ENCODE measurements around the gene TMCO6.

Gene TMCO6

DNA sequence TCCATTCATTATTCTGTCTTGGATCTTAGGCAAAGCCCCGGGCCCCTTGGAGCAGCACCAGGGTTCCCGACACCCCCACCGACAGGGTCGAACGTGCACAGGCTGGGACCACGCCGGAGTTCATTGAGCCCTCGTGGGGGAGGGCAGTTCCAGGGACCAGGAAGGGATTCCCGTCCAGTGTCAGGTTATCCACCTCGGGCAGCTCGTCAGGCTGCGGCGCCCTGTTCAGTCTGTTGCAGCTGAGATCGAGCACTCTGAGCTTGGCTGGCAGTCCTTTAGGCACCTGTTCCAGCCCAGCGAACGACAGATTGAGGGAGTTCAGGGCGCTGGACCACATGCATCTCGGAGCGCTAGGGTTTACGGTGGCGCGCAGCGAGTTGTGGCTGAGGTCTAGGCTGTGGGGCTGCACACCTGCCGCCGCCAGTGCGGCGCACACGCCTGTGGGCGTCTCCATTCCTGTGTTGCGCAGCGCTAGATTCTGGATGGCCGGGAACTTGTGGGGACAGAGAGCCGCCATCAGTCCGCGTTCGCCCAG, 7.4 kb upstream of the TMCO6 start:
- ChIA-PET POLR2A (interaction anchor here (1.3 to 1.4 kb wide), 2 partner anchors 16 to 75 kb away, joined by 3 to 5 read pairs; partner anchors contain the start of genes IK, NDUFA2 and SRA1), CTCF (no interaction called here)
- no peaks in the 10 kb centered on the region; the same call in 1 of the 2 replicates for H3K9me3 ChIP-seq (ENCODE audit: control insufficient read depth, insufficient read depth, low read depth, low read length)
- no peak overlapping the region for H3K4me3 ChIP-seq (ENCODE audit: low read depth, low read length)
- H3K36me3 ChIP-seq (ENCODE audit: control insufficient read depth in 2 of 2, insufficient read depth in 1 of 2, low read length in 2 of 2): no peaks in the 10 kb centered on the region
- TF ChIP-seq ZNF202 (tag by site-specific recombination; IDR thresholded peaks at IDR 0.05; ENCODE audit: borderline replicate concordance) (no peak), ZNF10 (tag by site-specific recombination; IDR thresholded peaks at IDR 0.05) (no peak), ZNF112 (tag by site-specific recombination; IDR thresholded peaks at IDR 0.05) (no peak), TRIM28 (IDR thresholded peaks at IDR 0.05; ENCODE audit: borderline replicate concordance, low read length) (no peak), ZSCAN30 (tag by site-specific recombination; IDR thresholded peaks at IDR 0.05) (no peak)
- no peaks in the 10 kb centered on the region for H3K4me1 ChIP-seq (ENCODE audit: control insufficient read depth, insufficient read depth, low read length)
- no peak overlapping the region for H3K27ac ChIP-seq (ENCODE audit: extremely low read depth, low read depth, low read length)

DNA sequence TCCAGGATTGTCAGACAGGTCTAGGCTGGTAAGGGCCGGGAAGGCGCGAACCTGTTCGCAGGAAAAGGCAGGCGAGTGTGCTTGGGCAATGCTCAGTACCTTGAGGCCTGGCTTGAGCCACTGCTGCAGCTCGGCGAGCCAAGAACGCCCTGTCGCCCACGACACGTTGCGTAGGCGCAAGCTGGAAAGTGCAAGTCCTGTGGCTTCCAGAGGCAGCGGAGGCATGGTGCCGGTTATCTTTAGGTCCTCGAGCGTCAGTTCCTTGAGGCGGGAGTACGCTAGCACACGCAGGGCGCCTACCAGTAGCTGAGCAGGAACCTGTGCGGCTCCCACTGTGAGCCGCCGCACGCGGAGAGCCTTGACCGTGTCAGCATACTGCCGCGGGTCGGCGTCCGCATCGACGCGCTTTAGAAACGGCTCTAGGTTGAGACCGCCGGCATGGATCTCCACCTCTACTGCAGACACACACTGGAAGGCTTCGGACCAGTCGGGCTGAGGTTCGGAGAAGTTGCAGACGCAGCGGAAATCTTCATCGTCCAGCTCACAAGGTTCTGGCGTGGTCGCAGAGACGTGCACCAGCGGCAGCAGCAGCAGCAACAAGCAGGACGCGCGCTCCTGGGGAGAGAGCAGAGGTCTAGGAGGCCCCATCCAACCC, 6.8 kb upstream of the TMCO6 start:
- Histone ChIP-seq H3K4me3 (ENCODE audit: low read depth, low read length) (no peak overlapping the region), H3K36me3 (ENCODE audit: control insufficient read depth in 2 of 2, insufficient read depth in 1 of 2, low read length in 2 of 2) (no peaks in the 10 kb centered on the region), H3K27ac (ENCODE audit: extremely low read depth, low read depth, low read length) (no peak overlapping the region), H3K9me3 (ENCODE audit: control insufficient read depth, insufficient read depth, low read depth, low read length) (no peaks in the 10 kb centered on the region; the same call in 1 of the 2 replicates), H3K4me1 (ENCODE audit: control insufficient read depth, insufficient read depth, low read length) (no peaks in the 10 kb centered on the region)
- TF ChIP-seq ZNF214 (tag by site-specific recombination; IDR thresholded peaks at IDR 0.05; ENCODE audit: borderline replicate concordance) (no peak), OVOL3 (tag by site-specific recombination; IDR thresholded peaks at IDR 0.05) (no peak), ZFP41 (tag by site-specific recombination; IDR thresholded peaks at IDR 0.05; ENCODE audit: borderline replicate concordance) (no peak), ZNF16 (tag by site-specific recombination; IDR thresholded peaks at IDR 0.05; ENCODE audit: low read depth) (no peak), ZNF792 (tag by site-specific recombination; IDR thresholded peaks at IDR 0.05) (no peak), FEZF1 (tag by site-specific recombination; IDR thresholded peaks at IDR 0.05) (no peak), TCF7L2 (IDR thresholded peaks at IDR 0.05; ENCODE audit: borderline replicate concordance, low read depth, low read length) (no peak), ZNF76 (tag by site-specific recombination; IDR thresholded peaks at IDR 0.05; ENCODE audit: borderline replicate concordance, low read depth) (no peak)
- TF ChIP-seq, protein P1, sequence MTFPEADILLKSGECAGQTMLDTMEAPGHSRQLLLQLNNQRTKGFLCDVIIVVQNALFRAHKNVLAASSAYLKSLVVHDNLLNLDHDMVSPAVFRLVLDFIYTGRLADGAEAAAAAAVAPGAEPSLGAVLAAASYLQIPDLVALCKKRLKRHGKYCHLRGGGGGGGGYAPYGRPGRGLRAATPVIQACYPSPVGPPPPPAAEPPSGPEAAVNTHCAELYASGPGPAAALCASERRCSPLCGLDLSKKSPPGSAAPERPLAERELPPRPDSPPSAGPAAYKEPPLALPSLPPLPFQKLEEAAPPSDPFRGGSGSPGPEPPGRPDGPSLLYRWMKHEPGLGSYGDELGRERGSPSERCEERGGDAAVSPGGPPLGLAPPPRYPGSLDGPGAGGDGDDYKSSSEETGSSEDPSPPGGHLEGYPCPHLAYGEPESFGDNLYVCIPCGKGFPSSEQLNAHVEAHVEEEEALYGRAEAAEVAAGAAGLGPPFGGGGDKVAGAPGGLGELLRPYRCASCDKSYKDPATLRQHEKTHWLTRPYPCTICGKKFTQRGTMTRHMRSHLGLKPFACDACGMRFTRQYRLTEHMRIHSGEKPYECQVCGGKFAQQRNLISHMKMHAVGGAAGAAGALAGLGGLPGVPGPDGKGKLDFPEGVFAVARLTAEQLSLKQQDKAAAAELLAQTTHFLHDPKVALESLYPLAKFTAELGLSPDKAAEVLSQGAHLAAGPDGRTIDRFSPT (tag by site-specific recombination; IDR thresholded peaks at IDR 0.05): no peak
- POLR2A ChIA-PET: interaction anchor here (0.8 to 1.4 kb wide), 4 partner anchors 15 to 75 kb away, joined by 3 to 5 read pairs (median 3); partner anchors contain the start of genes APBB3, IK, NDUFA2 and SRA1
- CTCF ChIA-PET: interaction anchor here (0.6 to 3.2 kb wide), 2 partner anchors 86 to 260 kb away, joined by 4 to 12 read pairs; no protein-coding TSS in a partner anchor

DNA sequence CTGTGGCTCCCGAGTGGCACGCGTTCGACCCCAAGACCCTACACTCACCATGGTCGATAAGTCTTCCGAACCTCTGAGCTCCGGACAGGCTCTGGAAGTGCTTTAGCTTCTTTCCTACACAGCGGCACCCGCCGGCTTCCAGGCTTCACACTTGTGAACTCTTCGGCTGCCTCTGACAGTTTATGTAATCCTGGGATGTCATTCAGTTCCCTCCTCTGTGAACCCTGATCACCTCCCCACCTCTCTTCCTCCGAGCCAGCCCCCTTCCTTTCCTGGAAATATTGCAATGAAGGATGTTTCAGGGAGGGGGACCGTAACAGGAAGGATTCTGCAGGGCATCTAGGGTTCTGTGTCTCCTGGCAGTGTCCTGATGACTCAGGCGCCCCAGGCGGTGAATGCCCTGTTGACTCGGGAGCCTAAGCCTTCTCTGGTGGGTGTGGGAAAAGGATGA, 6.2 kb upstream of the TMCO6 start, which contains the start of gene CD14:
CD14 (minus strand) TSS at position 155 of the 451 bp plus-strand sequence; CDS start at position 51, 104 bp downstream.
- H3K27ac ChIP-seq (ENCODE audit: extremely low read depth, low read depth, low read length): no peak within 1 kb of the TSS
- H3K4me1 ChIP-seq (ENCODE audit: control insufficient read depth, insufficient read depth, low read length): no peaks in the 10 kb centered on the region
- no peaks in the 10 kb centered on the region for H3K36me3 ChIP-seq (ENCODE audit: control insufficient read depth in 2 of 2, insufficient read depth in 1 of 2, low read length in 2 of 2)
- no peaks in the 10 kb centered on the region; the same call in 1 of the 2 replicates for H3K9me3 ChIP-seq (ENCODE audit: control insufficient read depth, insufficient read depth, low read depth, low read length)
- no peak within 1 kb of the TSS for H3K4me3 ChIP-seq (ENCODE audit: low read depth, low read length)
- ChIA-PET CTCF (interaction anchor here (0.6 to 3.2 kb wide), 2 partner anchors 86 to 261 kb away, joined by 4 to 12 read pairs; no protein-coding TSS in a partner anchor), POLR2A (interaction anchor here (0.6 to 1.4 kb wide), 4 partner anchors 15 to 76 kb away, joined by 3 to 6 read pairs (median 4); partner anchors contain the start of genes APBB3, IK and SRA1)
- TF ChIP-seq MYNN (tag by site-specific recombination; IDR thresholded peaks at IDR 0.05; ENCODE audit: borderline replicate concordance) (no peak), ZNF624 (tag by site-specific recombination; IDR thresholded peaks at IDR 0.05) (no peak), GLIS1 (tag by site-specific recombination; IDR thresholded peaks at IDR 0.05) (no peak), ZFP37 (tag by site-specific recombination; IDR thresholded peaks at IDR 0.05) (no peak), KLF8 (tag by site-specific recombination; IDR thresholded peaks at IDR 0.05) (no peak)
- TF ChIP-seq, protein P2, sequence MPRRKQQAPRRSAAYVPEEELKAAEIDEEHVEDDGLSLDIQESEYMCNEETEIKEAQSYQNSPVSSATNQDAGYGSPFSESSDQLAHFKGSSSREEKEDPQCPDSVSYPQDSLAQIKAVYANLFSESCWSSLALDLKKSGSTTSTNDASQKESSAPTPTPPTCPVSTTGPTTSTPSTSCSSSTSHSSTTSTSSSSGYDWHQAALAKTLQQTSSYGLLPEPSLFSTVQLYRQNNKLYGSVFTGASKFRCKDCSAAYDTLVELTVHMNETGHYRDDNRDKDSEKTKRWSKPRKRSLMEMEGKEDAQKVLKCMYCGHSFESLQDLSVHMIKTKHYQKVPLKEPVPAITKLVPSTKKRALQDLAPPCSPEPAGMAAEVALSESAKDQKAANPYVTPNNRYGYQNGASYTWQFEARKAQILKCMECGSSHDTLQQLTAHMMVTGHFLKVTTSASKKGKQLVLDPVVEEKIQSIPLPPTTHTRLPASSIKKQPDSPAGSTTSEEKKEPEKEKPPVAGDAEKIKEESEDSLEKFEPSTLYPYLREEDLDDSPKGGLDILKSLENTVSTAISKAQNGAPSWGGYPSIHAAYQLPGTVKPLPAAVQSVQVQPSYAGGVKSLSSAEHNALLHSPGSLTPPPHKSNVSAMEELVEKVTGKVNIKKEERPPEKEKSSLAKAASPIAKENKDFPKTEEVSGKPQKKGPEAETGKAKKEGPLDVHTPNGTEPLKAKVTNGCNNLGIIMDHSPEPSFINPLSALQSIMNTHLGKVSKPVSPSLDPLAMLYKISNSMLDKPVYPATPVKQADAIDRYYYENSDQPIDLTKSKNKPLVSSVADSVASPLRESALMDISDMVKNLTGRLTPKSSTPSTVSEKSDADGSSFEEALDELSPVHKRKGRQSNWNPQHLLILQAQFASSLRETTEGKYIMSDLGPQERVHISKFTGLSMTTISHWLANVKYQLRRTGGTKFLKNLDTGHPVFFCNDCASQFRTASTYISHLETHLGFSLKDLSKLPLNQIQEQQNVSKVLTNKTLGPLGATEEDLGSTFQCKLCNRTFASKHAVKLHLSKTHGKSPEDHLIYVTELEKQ (tag by site-specific recombination; IDR thresholded peaks at IDR 0.05; ENCODE audit: borderline replicate concordance): no peak
- TF ChIP-seq, protein P3, sequence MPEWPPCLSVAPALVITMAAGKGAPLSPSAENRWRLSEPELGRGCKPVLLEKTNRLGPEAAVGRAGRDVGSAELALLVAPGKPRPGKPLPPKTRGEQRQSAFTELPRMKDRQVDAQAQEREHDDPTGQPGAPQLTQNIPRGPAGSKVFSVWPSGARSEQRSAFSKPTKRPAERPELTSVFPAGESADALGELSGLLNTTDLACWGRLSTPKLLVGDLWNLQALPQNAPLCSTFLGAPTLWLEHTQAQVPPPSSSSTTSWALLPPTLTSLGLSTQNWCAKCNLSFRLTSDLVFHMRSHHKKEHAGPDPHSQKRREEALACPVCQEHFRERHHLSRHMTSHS (tag by site-specific recombination; IDR thresholded peaks at IDR 0.05): no peak

Measured in HEK293 (cell line).